Adrenal gland (tissue), 5 donors: ENCODE measurements around the gene GALNT7.

ENCODE experiments used
- CTCF ChIP-seq, 6 experiments: fragments of 450-650 bp in 4 of 6; fragments of 200-600 bp in 2 of 6; sonication (generic) in 1 of 6; IDR thresholded peaks; 1 replicate in 5 of 6; 2 replicates in 1 of 6; pipeline versions ENCODE4 v1.5.1 to v1.8.0; 2016 to 2021; ENCODE audit warnings: antibody characterized with exemption in 6 of 6, mild to moderate bottlenecking in 2 of 6, moderate library complexity in 1 of 6
- POLR2A ChIP-seq, 2 donors: fragments of 450-650 bp; IDR thresholded peaks; one replicate each; pipeline ENCODE4 v1.6.1; 2017; ENCODE audit warnings: antibody characterized with exemption in 2 of 2, mild to moderate bottlenecking in 2 of 2, moderate library complexity in 1 of 2
- donor health status: DM: no; HTN: no; CAD: no.

DNA sequence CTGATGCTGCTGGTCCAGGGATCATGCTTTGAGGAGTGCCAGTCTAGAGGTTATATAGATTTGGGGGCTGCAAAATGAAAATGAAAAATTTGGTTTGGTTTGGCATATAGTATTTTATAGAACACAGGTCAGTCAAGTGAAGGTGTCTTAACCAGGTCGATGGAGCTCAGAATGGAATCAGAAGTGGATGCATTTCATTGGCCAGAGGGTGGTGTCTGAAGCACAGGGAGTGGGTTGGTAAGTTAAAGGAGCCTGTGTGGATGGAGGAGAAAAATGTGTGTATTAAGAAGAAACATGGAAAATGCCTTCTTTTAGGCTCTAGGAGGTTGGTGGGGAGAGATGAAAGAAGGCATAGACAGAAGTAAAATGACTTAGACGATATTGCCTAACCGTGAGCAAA, 8.6 kb downstream of the GALNT7 start:
- no peak for TF ChIP-seq POLR2A (IDR thresholded peaks at IDR 0.05)
- no peak for TF ChIP-seq CTCF (IDR thresholded peaks at IDR 0.05)
